ENCODE data around the gene AP2B1. TPM values are rescaled to one million over a fixed set of nuclear protein-coding genes. Genes with fewer than 3 reads are reported as not detected.
A peak's percentile ranks its signal among the peaks of the same experiment; 100 is the strongest.
"Not testable (repeated sequence)": the region's sequence is repeated elsewhere in the genome, so short reads cannot be mapped to it uniquely, and the experiment has no call there.

AP2B1 gene
- total and polyA plus RNA-seq, 5 donors = 39.7 to 144 (median 132) TPM

DNA sequence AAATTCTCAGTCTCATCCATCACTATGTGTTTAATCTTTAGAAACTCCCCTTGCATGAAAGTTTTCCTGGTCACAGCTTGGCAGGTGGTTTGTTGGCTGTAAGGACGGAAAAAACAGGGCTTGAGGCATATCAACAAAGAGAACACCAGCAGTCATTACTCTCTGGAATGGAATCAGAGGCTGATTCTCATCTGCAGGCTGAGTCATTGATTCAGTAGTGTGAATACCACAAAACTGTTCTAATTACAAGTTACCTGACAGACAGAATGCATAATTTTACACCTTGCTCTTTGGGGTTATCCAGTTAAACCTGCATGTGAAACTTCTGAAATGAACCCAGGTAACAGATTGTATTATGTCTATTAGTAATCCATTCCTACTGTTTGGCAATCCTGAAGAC, 38.1 kb upstream of the AP2B1 start:
- no peaks in the 10 kb centered on the region for H3K27me3 ChIP-seq (ENCODE audit: control insufficient read depth, insufficient read depth)
- ATAC-seq (no peak), DNase-seq (no peak)
- no peaks in the 10 kb centered on the region for H3K4me1 ChIP-seq (ENCODE audit: control insufficient read depth, insufficient read depth, low read length)
- no peaks in the 10 kb centered on the region for H3K9me3 ChIP-seq (ENCODE audit: control insufficient read depth, low read length)
- WGBS = 51% methylated on average over 1 of the region's 1 CpG
- intact Hi-C loops (cut with DNase I) = no loop called here
- no peak overlapping the region for H3K27ac ChIP-seq (ENCODE audit: low read length)
- H3K4me3 ChIP-seq (ENCODE audit: low read length) = no peak overlapping the region

DNA sequence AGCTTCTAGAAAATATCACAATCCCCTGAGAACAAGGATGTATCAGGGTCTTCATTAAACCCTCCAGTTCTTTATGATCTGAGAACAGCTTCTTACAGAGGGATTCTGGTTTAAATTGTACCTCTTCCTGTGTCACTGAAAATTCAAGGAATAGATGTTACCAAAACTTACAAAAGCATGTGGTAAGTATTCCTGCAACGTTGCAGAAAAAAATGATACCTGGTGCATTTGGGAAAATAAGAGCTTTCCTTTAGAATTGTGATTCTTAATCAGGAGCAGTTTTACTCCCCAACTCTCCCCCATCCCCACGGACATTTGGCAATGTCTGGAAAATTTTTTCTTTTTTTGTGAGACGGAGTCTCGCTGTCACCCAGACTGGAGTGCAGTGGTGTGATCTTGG, 33.8 kb upstream of the AP2B1 start:
- H3K4me3 ChIP-seq (ENCODE audit: low read length) = no peak overlapping the region
- no peaks in the 10 kb centered on the region for H3K27me3 ChIP-seq (ENCODE audit: control insufficient read depth, insufficient read depth)
- H3K27ac ChIP-seq (ENCODE audit: low read length) = no peak overlapping the region
- 74% methylated on average over 4 of the region's 4 CpGs for WGBS
- no peaks in the 10 kb centered on the region for H3K9me3 ChIP-seq (ENCODE audit: control insufficient read depth, low read length)
- ATAC-seq (no peak), DNase-seq (no peak)
- intact Hi-C loops (cut with DNase I) = no loop called here
- no peaks in the 10 kb centered on the region for H3K4me1 ChIP-seq (ENCODE audit: control insufficient read depth, insufficient read depth, low read length)

DNA sequence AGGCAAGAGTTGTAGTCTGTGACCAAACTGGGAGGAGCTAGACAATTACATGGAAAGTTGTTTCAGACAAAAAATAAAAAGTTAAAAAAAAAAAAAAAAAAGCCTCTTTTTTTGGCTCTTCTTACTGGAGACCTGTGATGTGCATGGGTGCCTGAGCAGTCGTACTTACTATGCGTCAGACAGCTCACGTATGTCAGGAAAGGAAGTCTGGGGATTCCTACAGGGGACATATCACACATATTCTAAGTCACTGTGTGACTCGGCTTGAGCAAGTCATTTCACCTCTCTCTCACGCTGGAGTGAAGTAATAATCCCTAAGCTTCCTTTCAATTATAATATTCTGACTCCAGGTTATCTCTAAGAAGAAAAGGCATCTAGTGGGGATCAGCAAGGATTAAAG, 32.5 kb upstream of the AP2B1 start:
- no peaks in the 10 kb centered on the region for H3K9me3 ChIP-seq (ENCODE audit: control insufficient read depth, low read length)
- no peaks in the 10 kb centered on the region for H3K27me3 ChIP-seq (ENCODE audit: control insufficient read depth, insufficient read depth)
- no peaks in the 10 kb centered on the region for H3K4me1 ChIP-seq (ENCODE audit: control insufficient read depth, insufficient read depth, low read length)
- intact Hi-C loops (cut with DNase I) = no loop called here
- DNase-seq (no peak), ATAC-seq (no peak)
- no peak overlapping the region for H3K27ac ChIP-seq (ENCODE audit: low read length)
- 63% methylated on average over 5 of the region's 5 CpGs for WGBS
- no peak overlapping the region for H3K4me3 ChIP-seq (ENCODE audit: low read length)

DNA sequence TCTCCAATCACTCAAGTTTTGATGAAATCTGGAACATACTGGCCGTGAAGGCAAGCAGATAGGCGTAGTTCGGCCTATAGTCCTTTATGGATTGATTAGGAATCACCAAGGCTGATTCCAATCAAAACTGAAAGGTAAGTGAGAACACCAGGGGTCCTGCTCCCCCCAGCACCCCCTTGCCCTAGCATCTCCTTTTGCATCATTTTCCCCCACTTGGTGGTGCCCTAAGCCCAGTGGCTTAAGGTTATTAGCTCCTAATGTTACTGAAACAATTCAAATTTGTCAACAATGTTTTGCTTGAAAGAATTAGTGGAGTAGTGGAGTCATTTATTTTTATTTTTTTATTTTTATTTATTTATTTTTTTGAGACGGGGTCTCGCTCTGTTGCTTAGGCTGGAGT, 31.4 kb upstream of the AP2B1 start:
- intact Hi-C loops (cut with DNase I) = no loop called here
- Histone ChIP-seq H3K4me1 (ENCODE audit: control insufficient read depth, insufficient read depth, low read length) (no peaks in the 10 kb centered on the region), H3K9me3 (ENCODE audit: control insufficient read depth, low read length) (no peaks in the 10 kb centered on the region), H3K27me3 (ENCODE audit: control insufficient read depth, insufficient read depth) (no peaks in the 10 kb centered on the region), H3K27ac (ENCODE audit: low read length) (no peak overlapping the region), H3K4me3 (ENCODE audit: low read length) (no peak overlapping the region)
- no peak for DNase-seq
- no peak for ATAC-seq
- WGBS = 89% methylated on average over 5 of the region's 5 CpGs

DNA sequence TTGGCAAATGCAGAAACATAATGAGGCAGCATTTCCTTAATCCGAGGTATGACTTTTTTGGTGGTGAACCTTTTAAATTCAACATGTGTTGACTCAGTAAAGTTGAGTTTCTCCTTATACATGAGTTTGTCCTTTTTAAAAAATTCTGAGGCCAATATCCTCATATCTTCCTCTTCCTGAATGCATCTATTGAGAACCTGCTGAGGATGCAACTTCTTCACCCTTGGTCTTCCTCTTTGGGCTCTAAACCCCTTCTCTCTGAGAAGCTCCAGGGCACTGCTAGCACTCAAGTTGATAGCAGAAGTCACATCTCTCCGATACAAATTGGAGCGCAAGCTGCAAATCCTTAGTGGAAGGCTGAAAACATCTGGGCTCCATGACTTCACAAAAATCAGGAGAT, 29.8 kb upstream of the AP2B1 start:
- no peak overlapping the region for H3K4me3 ChIP-seq (ENCODE audit: low read length)
- no peaks in the 10 kb centered on the region for H3K4me1 ChIP-seq (ENCODE audit: control insufficient read depth, insufficient read depth, low read length)
- no peaks in the 10 kb centered on the region for H3K27me3 ChIP-seq (ENCODE audit: control insufficient read depth, insufficient read depth)
- 82% methylated on average over 3 of the region's 3 CpGs for WGBS
- no peaks in the 10 kb centered on the region for H3K9me3 ChIP-seq (ENCODE audit: control insufficient read depth, low read length)
- DNase-seq (no peak), ATAC-seq (peak in 1 of 2 donors; percentile 36)
- no peak overlapping the region for H3K27ac ChIP-seq (ENCODE audit: low read length)
- intact Hi-C loops (cut with DNase I) = no loop called here

DNA sequence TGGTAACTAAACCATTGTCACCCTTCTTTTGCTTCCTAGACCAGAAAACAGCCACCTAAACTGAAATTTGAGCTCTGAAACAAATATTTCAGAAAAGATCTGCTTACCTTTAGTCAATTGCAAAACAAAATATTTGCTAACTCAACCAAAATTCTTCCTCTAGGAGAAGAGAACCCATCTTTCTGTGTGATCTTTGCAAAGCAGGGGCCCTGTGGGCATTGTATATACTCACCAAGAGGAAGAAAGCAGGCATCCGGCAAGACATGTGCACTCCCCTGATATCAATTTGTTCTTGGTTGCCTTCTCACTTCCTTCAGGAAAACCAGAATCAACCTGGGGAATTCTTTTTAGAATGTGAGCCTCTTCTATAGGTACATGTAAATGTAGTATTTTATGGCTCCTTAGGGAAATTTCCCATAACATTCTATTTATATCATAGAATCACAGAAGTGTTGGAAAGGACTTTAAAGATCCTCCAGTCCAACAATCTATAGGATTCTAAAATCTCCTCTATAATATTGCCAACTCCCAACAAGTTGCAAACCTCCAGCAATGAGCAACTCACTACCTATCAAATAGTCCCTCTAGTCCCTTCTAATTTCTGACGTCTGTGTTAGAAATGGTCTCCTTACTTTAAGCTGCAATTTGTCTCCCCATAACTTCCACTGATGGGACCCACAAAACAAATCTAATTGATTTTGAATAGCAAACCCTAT, 27.5 kb upstream of the AP2B1 start:
- Histone ChIP-seq H3K27ac (ENCODE audit: low read length) (no peak overlapping the region), H3K9me3 (ENCODE audit: control insufficient read depth, low read length) (no peaks in the 10 kb centered on the region), H3K4me3 (ENCODE audit: low read length) (no peak overlapping the region), H3K4me1 (ENCODE audit: control insufficient read depth, insufficient read depth, low read length) (no peaks in the 10 kb centered on the region), H3K27me3 (ENCODE audit: control insufficient read depth, insufficient read depth) (no peaks in the 10 kb centered on the region)
- DNase-seq (no peak), ATAC-seq (no peak)
- intact Hi-C loops (cut with DNase I) = no loop called here
- WGBS = 62% methylated on average over 2 of the region's 2 CpGs

DNA sequence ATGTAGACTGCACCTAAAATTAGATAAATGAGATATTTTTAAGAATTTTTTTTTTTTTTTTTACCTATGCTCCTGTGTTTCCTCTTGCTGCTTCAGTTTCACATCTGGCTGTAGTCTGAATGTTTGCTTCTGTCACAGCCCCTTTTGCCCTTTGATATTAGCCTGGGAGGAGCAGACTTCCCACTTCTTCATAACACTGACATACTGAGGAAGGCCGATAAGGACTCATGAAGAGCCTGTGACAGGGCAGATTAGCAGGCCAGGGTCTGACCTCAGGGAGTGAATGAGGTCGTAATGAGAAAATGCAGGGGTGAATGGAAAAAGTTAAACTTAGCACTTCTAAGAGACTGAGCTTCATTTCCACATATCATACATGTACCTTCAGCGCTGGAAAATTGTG, 26.4 kb upstream of the AP2B1 start, which contains the start of gene SLFN14:
Gene SLFN14, minus strand, starts transcription at position 117 of the 400 bp plus-strand sequence. CDS start 2,757 bp downstream, outside the sequence.
- no peaks in the 10 kb centered on the region for H3K9me3 ChIP-seq (ENCODE audit: control insufficient read depth, low read length)
- intact Hi-C loops (cut with DNase I) = no loop called here
- H3K27ac ChIP-seq (ENCODE audit: low read length) = no peak within 1 kb of the TSS
- WGBS = 36% methylated on average over 3 of the region's 3 CpGs
- peak in 1 of 2 donors; percentile 51 for ATAC-seq
- H3K27me3 ChIP-seq (ENCODE audit: control insufficient read depth, insufficient read depth) = no peaks in the 10 kb centered on the region
- no peak within 1 kb of the TSS for H3K4me3 ChIP-seq (ENCODE audit: low read length)
- DNase-seq = no peak
- H3K4me1 ChIP-seq (ENCODE audit: control insufficient read depth, insufficient read depth, low read length) = no peaks in the 10 kb centered on the region

DNA sequence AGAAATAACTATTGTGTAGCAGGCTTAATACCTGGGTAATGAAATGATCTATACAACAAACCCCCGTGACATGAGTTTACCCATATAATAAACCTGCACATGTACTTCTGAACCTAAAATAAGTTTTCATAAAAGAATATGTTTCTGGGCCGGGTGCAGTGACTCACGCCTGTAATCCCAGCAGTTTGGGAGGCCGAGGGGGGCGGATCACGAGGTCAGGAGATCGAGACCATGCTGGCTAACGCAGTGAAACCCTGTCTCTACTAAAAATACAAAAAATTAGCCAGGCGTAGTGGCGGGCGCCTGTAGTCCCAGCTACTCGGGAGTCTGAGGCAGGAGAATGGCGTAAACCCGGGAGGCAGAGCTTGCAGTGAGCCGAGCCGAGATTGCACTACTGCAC, 23.9 kb upstream of the AP2B1 start:
- DNase-seq; intact Hi-C loops (cut with DNase I); ATAC-seq; H3K4me1 ChIP-seq (ENCODE audit: control insufficient read depth, insufficient read depth, low read length); H3K27me3 ChIP-seq (ENCODE audit: control insufficient read depth, insufficient read depth); H3K4me3 ChIP-seq (ENCODE audit: low read length); H3K27ac ChIP-seq (ENCODE audit: low read length); H3K9me3 ChIP-seq (ENCODE audit: control insufficient read depth, low read length): not testable (repeated sequence)
- WGBS = 83% methylated on average over 15 of the region's 16 CpGs

DNA sequence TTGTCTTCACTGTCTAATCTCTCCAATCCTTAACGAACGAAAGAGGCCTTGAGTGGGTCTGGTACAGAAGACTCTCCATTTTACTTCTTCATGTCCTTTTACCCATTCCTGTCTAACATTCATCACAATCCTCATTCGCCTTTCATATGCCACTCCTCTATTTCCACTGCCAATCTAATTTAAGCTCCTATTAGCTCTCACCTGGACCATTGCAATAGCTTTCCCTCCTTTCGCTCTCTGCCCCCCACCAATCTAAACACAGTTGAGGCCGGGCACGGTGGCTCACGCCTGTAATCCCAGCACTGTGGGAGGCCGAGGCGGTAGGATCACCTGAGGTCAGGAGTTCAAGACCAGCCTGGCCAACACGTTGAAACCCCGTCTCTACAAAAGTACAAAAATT, 20.2 kb upstream of the AP2B1 start:
- ATAC-seq (no peak), DNase-seq (no peak)
- no peaks in the 10 kb centered on the region for H3K4me1 ChIP-seq (ENCODE audit: control insufficient read depth, insufficient read depth, low read length)
- H3K4me3 ChIP-seq (ENCODE audit: low read length) = peak overlapping the region; percentile 94
- intact Hi-C loops (cut with DNase I) = no loop called here
- no peaks in the 10 kb centered on the region for H3K27me3 ChIP-seq (ENCODE audit: control insufficient read depth, insufficient read depth)
- 69% methylated on average over 11 of the region's 11 CpGs for WGBS
- no peak overlapping the region for H3K27ac ChIP-seq (ENCODE audit: low read length)
- no peaks in the 10 kb centered on the region for H3K9me3 ChIP-seq (ENCODE audit: control insufficient read depth, low read length)

DNA sequence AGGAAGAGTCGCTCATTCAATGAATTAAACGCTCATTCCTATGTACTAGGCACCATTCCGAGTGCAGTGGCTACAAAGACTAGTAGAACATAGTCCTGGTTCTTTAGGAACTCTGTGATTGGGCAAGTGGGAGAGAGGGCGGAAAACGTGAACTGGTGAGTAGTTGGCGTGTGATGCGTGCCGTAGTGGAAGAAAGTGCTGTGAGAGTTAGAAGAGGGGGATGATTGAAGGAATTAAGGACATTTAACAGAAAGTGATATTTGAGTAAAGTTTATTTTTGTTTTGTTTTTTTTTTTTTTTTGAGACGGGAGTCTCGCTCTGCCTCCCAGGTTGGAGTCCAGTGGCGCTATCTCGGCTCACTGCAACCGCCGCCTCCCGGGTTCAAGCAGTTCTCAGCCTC, 18.6 kb upstream of the AP2B1 start:
- Histone ChIP-seq H3K27me3 (ENCODE audit: control insufficient read depth, insufficient read depth) (no peaks in the 10 kb centered on the region), H3K27ac (ENCODE audit: low read length) (no peak overlapping the region), H3K9me3 (ENCODE audit: control insufficient read depth, low read length) (no peaks in the 10 kb centered on the region), H3K4me3 (ENCODE audit: low read length) (peak overlapping the region; percentile 94), H3K4me1 (ENCODE audit: control insufficient read depth, insufficient read depth, low read length) (no peaks in the 10 kb centered on the region)
- no peak for DNase-seq
- intact Hi-C loops (cut with DNase I) = no loop called here
- peak in 1 of 2 donors; percentile 28 for ATAC-seq
- WGBS = 27% methylated on average over 15 of the region's 15 CpGs

DNA sequence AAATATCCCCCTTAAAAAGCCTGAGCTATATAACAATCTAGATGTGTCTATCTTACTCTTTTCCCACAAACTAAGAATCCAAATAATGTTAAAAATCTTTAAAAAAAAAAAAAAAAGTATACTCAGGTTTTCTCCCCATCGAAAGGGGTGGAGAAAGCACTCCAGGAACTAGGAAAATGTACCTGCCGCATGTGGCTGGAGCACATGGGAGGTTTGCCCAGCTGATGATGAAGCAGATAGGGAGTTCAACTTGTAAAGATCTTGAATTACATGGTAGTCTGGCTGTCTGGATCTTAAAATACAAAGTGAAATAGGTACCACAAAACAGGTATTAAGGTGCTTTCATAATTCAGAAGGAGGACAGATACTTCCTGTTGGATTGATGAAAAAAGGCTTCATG, 17.7 kb upstream of the AP2B1 start:
- WGBS = 91% methylated on average over 2 of the region's 2 CpGs
- no peak overlapping the region for H3K4me3 ChIP-seq (ENCODE audit: low read length)
- no peak overlapping the region for H3K27ac ChIP-seq (ENCODE audit: low read length)
- ATAC-seq = no peak
- no peak for DNase-seq
- intact Hi-C loops (cut with DNase I) = no loop called here
- H3K9me3 ChIP-seq (ENCODE audit: control insufficient read depth, low read length) = no peaks in the 10 kb centered on the region
- no peaks in the 10 kb centered on the region for H3K4me1 ChIP-seq (ENCODE audit: control insufficient read depth, insufficient read depth, low read length)
- H3K27me3 ChIP-seq (ENCODE audit: control insufficient read depth, insufficient read depth) = no peaks in the 10 kb centered on the region

DNA sequence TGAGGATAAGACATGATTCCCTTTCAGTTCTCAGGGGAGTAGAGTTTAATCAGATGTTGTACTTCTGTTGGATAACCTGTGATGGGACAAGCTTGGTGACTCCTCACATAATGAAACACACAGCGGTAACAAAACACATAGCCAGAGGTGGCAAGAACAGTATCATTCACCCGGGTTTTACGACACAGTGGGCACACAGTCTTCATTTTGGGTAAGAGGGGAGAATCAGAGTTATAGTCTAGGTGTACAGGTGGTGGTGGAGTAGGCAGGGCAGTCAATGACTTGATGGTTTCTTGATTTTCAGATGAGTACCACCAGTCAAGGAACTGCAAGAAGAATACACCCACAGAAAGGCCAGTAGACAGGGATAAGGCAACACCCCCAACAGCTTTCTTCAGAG, 11.4 kb upstream of the AP2B1 start:
- Histone ChIP-seq H3K4me3 (ENCODE audit: low read length) (no peak overlapping the region), H3K27ac (ENCODE audit: low read length) (no peak overlapping the region), H3K27me3 (ENCODE audit: control insufficient read depth, insufficient read depth) (no peaks in the 10 kb centered on the region), H3K4me1 (ENCODE audit: control insufficient read depth, insufficient read depth, low read length) (peaks cover 6% of the 10 kb centered on the region), H3K9me3 (ENCODE audit: control insufficient read depth, low read length) (no peaks in the 10 kb centered on the region)
- ATAC-seq = no peak
- no peak for DNase-seq
- intact Hi-C loops (cut with DNase I) = no loop called here
- WGBS = 91% methylated on average over 3 of the region's 3 CpGs

Measured in right cardiac atrium (tissue), 5 donors.